ACC112 (cell line): Measurements from ENCODE around the gene HOXB2.

Experiments
- H2AFZ ChIP-seq: fragments of 200-600 bp; sonication (generic); one replicate; pipeline ENCODE4 v1.6.0; 2017; ENCODE audit warnings: antibody characterized with exemption, low read length; ENCODE audit not compliant: unreplicated experiment
- H3K27ac ChIP-seq: fragments of 200-600 bp; sonication (generic); 2 replicates; pipeline ENCODE4 v1.5.1; 2014; ENCODE audit warnings: low read depth, mild to moderate bottlenecking, antibody characterized with exemption, low read length, moderate library complexity
- H3K27me3 ChIP-seq: fragments of 200-600 bp; sonication (generic); 2 replicates; pipeline ENCODE4 v1.6.1; 2014; ENCODE audit warnings: mild to moderate bottlenecking, antibody characterized with exemption, low read length, moderate library complexity, mixed read lengths; ENCODE audit not compliant: insufficient read depth
- H3K36me3 ChIP-seq: fragments of 200-600 bp; sonication (generic); 2 replicates; pipeline ENCODE4 v1.6.1; 2016; ENCODE audit warnings: mild to moderate bottlenecking, antibody characterized with exemption, low read length, moderate library complexity, mixed read lengths; ENCODE audit not compliant: insufficient read depth
- H3K4me1 ChIP-seq: fragments of 200-600 bp; sonication (generic); one replicate; pipeline ENCODE4 v1.6.1; 2016; ENCODE audit warnings: low read length, mixed read lengths; ENCODE audit not compliant: insufficient read depth, unreplicated experiment, control insufficient read depth
- H3K4me3 ChIP-seq: fragments of 200-600 bp; sonication (generic); 2 replicates; pipeline ENCODE4 v1.5.1; 2014; ENCODE audit warnings: mild to moderate bottlenecking, low read depth, low read length
- H3K79me2 ChIP-seq: fragments of 200-600 bp; sonication (generic); one replicate; pipeline ENCODE4 v1.6.0; 2016; ENCODE audit warnings: low read length; ENCODE audit not compliant: control insufficient read depth, unreplicated experiment, insufficient read depth

HOXB2 gene

DNA sequence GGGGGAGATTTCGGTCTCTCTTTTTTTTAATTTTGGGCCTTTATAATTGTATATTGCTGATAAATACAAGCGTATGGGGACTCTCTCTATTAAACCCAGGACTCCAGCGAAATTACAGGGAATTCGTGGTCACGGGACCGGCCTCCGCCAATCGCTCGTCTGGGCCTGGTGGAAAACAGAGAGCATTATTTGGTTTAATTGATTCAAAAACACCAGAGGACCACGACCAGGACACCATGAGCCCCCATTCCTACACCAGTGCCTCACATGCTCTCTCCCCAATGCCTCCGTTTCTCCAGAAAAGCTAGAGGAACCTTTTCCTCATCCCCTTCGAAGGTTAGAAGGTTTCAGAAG lies at the start of gene HOXB2:
HOXB2 (minus strand) TSS at position 88 of the 354 bp plus-strand sequence. CDS start 198 bp downstream, outside the sequence.
- Histone ChIP-seq H3K36me3 (no peaks in the 10 kb centered on the region), H2AFZ (no peak within 1 kb of the TSS), H3K27ac (no peak within 1 kb of the TSS), H3K79me2 (no peaks in the 10 kb centered on the region), H3K4me3 (no peak within 1 kb of the TSS), H3K4me1 (no peaks in the 10 kb centered on the region), H3K27me3 (peaks cover 99% of the 10 kb centered on the region)

DNA sequence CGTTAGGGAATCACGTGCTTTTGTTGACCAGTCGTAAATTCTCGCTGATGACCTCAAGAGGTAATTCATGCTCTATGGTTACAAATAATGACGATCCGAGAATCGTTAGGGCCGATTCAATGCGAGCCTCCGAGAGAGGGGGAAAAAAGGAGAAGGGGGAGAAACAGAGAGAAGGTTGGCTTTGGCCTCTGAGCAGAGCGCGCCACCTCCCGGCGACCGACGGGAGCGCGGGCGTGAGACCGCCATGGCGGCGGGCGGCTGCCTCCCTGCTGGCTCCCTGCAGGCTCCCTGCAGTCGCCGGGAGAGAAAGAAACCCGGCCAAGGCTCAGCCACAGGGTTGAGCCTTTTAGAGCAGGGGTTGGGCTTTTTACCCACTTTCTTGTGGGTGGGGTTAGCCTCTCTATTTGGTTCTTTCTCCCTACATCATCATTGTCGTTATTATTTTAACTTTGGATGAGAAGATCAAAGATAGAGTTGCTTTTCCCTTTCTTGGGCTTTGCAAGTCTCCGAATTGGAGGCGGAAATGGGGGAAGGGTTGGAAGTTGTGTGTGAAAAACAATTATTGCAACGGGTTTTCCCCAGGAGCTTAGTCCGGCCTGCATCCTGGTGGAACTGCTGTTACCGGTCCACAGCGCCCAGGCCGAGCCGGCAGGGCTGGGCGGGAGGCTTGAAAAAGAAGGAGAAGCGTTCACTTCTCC lies 49.1 kb upstream of the HOXB2 start:
- H3K27ac ChIP-seq = no peak overlapping the region
- no peaks in the 10 kb centered on the region for H3K36me3 ChIP-seq
- no peaks in the 10 kb centered on the region for H3K4me1 ChIP-seq
- H3K4me3 ChIP-seq = peak overlapping the region; percentile 39; the same call in 1 of the 2 replicates
- H2AFZ ChIP-seq = no peak overlapping the region
- no peaks in the 10 kb centered on the region for H3K79me2 ChIP-seq
- H3K27me3 ChIP-seq = peaks cover 99% of the 10 kb centered on the region

DNA sequence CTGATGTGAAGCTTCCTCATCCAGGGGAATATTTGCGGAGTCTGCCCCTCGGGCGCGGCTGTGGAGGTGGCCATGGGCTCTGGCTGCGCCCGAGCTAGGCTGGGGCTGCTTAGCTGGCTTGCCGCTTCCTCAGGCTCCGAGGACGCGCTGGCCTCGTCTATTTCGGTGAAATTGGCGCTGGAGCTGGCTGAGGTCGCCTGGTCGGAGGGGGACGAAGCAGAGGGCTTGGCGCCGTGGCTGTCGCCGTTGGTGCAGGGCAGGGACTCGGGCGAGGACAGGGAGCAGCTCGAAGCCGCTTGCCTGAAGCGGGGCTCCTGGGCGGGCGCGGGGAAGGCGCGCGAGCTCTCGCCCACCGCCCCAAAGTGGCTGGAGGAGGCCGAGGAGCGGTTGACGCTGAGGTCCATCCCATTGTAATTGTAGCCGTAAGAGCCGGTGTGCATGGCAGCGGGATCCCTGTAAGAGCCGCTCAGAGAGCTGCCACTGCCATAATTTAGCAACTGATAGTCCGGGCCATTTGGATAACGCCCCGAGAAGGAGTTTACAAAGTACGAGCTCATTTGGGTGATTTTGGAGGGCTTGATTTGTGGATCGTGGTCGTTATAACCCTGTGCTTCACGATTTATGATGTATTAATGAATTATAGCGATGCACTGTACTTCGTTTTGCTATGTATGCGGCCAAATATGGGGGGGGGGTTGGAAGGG lies 48.4 kb upstream of the HOXB2 start, which contains the start of gene HOXB5:
HOXB5 (minus strand) TSS at position 654 of the 704 bp plus-strand sequence; CDS start at position 557, 97 bp downstream.
- no peaks in the 10 kb centered on the region for H3K4me1 ChIP-seq
- peak within 1 kb of the TSS; percentile 40 for H3K4me3 ChIP-seq
- no peaks in the 10 kb centered on the region for H3K79me2 ChIP-seq
- H3K27ac ChIP-seq = no peak within 1 kb of the TSS
- H3K36me3 ChIP-seq = no peaks in the 10 kb centered on the region
- H3K27me3 ChIP-seq = peaks cover 99% of the 10 kb centered on the region
- no peak within 1 kb of the TSS for H2AFZ ChIP-seq

DNA sequence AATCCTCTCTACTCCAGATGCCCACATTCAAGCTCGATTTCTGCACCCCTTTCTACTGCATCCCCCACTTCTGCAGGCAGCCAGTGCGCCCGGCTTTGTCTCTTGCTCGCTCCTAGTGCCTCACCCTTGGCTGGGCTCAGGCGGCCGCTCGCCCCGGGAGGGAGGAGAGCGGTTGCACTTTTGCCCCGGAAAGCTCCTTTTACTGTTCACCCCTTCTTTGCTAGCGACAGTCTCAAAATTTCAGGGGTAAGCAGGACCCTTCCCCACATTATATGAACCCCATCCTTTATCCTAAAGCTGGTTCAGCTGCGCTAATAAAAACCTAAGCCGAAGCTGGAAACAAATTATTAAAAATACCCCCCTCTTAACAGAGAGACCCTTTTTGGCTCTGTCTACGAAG lies 47.7 kb upstream of the HOXB2 start:
- Histone ChIP-seq H3K27me3 (peaks cover 99% of the 10 kb centered on the region), H3K4me3 (no peak overlapping the region), H3K79me2 (no peaks in the 10 kb centered on the region), H3K27ac (no peak overlapping the region), H3K4me1 (no peaks in the 10 kb centered on the region), H3K36me3 (no peaks in the 10 kb centered on the region), H2AFZ (no peak overlapping the region)

DNA sequence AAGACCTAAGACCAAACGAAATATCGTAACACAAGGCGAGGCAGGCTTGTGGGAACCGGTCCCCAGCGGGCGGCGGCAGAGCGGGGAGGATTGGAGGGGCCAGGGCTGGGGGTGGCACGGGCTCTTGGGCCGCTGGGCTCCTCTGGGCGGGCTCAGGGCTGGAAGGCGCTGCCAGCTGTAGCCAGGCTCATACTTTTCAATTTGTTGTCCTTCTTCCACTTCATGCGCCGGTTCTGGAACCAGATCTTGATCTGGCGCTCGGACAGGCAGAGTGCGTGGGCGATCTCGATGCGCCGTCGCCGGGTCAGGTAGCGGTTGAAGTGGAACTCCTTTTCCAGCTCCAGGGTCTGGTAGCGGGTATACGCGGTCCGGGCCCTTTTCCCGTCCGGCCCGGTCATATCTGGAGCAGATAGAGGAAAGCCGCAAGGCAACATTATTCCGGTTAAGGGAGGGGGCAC lies 47.2 kb upstream of the HOXB2 start:
- Histone ChIP-seq H3K4me3 (no peak overlapping the region), H3K27me3 (peaks cover 99% of the 10 kb centered on the region), H3K79me2 (no peaks in the 10 kb centered on the region), H3K4me1 (no peaks in the 10 kb centered on the region), H3K27ac (no peak overlapping the region), H3K36me3 (no peaks in the 10 kb centered on the region), H2AFZ (no peak overlapping the region)

DNA sequence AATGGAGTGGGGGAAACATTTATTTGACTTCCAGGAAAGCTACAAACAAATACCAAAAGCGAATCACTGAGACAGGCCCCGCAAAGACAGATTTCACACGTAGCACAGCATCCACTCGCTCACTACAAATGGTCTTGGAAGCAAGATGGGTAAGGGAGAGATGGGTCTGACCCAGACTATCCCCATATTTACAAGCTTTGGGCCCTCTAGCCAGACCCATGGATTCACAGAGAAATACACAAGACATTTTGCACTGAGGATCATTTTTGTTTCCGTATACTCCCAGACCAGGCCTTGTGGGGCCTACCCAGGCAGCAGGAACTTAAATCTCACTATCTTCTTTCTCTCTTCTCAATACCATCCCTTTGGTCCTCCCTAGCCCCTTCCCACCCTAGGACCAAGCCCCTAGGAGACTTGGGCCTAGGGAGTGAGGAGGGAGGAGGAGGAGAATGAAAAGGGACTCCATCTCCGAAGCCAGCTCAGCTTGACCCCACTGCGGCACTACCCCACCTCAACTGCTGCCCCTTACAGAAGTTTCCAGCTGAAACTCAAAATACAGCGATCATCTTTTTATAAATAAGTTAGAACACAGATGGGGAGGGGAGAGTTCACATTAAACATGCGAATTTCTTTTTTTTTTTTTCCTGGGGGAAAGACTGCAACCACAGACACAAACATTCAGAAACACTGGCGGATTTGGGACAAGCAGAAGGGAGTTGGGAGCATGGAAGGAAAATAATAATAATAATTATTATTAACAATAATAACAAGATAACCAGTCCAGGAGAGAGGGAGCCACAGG lies 46.5 kb upstream of the HOXB2 start:
- no peak overlapping the region for H3K27ac ChIP-seq
- H3K36me3 ChIP-seq = no peaks in the 10 kb centered on the region
- H3K4me3 ChIP-seq = no peak overlapping the region
- no peaks in the 10 kb centered on the region for H3K79me2 ChIP-seq
- no peaks in the 10 kb centered on the region for H3K4me1 ChIP-seq
- peaks cover 99% of the 10 kb centered on the region for H3K27me3 ChIP-seq
- no peak overlapping the region for H2AFZ ChIP-seq

DNA sequence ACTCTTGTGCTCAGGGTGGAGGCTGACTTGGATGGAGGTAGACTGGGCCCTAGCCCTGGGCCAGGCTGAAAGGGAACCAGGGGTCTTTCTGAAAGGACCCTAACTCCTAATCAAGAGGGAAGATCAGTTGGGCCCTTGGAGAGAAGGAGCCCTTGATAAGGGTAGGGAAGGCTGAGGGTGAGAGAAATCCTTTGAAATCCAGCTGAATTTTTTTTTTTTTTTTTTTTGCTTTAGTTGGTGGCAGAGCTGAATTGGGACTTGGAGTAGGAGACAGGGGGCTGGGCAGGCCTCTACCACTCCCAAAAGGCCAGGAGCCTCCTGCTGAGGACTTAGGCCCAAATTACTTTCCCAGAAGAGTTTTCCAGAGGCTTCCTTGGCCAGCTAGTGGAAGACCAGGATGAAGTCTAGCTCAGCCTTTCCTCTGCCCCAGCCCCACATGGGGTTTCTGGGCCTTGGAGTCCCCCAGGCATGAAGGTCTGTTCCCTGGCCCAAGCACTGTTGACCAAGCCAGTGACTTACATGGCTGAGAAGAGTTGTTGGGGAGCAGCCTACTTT lies 45.8 kb upstream of the HOXB2 start:
- Histone ChIP-seq H3K79me2 (no peaks in the 10 kb centered on the region), H3K4me1 (no peaks in the 10 kb centered on the region), H3K27ac (no peak overlapping the region), H3K4me3 (no peak overlapping the region), H3K27me3 (peaks cover 99% of the 10 kb centered on the region), H3K36me3 (no peaks in the 10 kb centered on the region), H2AFZ (no peak overlapping the region)

DNA sequence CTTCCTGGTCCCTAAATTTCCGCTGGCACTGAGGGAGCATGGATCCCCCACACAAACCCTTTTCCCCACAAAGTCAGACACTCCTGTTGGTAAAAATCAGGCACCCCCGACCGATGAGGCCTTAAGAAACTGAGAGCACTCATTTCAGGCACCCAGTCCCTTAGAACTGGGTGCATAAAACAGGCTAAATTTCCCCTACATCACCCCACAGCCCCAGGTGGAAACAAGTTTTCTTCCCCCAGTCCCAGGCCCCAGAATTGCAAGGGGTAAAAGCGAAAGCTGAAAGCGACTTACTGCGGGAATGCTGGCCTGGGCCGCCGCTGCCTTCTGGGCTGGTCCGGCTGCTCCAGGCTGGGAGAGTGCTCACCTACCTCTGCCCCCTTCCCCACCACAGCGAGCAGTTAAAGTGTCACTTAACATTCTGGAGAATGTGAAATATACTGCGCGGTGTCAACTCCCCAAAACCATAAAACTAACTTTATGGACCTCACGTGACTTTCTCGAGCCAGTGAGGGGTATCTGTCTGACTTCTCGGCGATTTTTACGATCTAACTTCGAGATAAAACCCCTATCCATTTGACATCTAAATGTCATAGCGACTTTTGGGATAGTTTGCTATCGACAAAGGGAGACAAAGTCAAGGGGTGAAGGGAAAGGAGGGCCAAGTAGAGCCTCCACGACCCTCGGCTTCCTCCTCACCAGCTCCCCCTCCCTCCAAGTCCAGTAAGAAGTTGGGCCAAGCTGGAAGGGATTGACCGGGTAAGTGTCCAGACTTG lies 45.1 kb upstream of the HOXB2 start, which contains the start of gene HOXB3:
HOXB3 (minus strand) TSS at position 411 of the 776 bp plus-strand sequence. CDS start 37,767 bp downstream, outside the sequence.
- H3K4me1 ChIP-seq = no peaks in the 10 kb centered on the region
- H3K4me3 ChIP-seq = no peak within 1 kb of the TSS
- H3K27me3 ChIP-seq = peaks cover 94% of the 10 kb centered on the region
- H3K27ac ChIP-seq = no peak within 1 kb of the TSS
- no peak within 1 kb of the TSS for H2AFZ ChIP-seq
- H3K79me2 ChIP-seq = no peaks in the 10 kb centered on the region
- no peaks in the 10 kb centered on the region for H3K36me3 ChIP-seq

DNA sequence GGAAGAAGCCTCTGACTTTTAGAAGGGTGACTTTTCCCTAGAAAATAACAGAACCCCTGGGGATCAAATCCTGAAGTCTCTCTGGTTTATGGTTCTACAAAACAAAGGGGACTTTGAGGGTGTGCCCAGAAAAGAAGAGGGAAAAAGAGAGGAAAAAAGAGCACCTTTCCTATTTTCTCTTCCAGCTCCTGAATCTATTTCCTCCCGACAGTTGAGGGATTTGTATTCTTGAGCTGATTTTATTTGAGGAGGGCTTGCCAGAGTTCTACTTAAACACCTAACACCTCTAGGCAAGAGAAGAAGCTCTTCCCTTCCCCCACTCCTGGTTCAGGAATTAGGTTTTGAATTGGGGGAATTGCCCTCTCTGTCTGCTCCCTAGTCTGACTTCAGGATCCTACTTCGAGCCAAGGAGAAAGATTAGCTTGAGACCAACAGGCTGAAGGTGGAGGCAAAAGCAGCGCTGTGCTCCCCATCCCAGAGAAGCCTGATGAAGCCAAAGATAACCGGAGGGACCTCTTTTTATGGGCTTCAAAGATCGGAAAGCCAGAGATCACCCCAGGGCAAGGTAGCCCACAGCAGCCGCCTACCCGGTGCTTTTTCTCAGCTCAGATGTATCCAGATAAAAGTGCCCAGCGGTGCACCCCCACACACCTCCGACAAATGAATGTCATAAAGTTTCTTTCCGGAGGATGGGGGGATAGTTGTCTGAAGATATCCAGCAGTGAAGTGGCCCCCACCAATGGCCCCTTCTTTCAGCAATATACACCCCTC lies 44.3 kb upstream of the HOXB2 start:
- no peak overlapping the region for H2AFZ ChIP-seq
- H3K36me3 ChIP-seq = no peaks in the 10 kb centered on the region
- no peaks in the 10 kb centered on the region for H3K4me1 ChIP-seq
- H3K27me3 ChIP-seq = peaks cover 94% of the 10 kb centered on the region
- no peak overlapping the region for H3K4me3 ChIP-seq
- no peaks in the 10 kb centered on the region for H3K79me2 ChIP-seq
- H3K27ac ChIP-seq = no peak overlapping the region
